Esophagus squamous epithelium (tissue), 5 donors: ENCODE results near the gene PCBP4. TPM values are rescaled to one million over a fixed set of nuclear protein-coding genes. Genes with fewer than 3 reads are reported as not detected.

Experiments used
- DNase-seq: peaks from one replicate; lab custom pipeline; 2025; lab: John Stamatoyannopoulos, UW
- H3K27ac ChIP-seq, 4 donors: fragments of 200-600 bp; sonication (generic); one replicate each; pipeline ENCODE4 v1.5.1; 2016 to 2019; ENCODE audit warnings: mild to moderate bottlenecking in 1 of 4
- H3K27me3 ChIP-seq, 4 donors: fragments of 200-600 bp; sonication (generic); 1 replicate in 3 of 4; 2 replicates in 1 of 4; pipeline versions ENCODE4 v1.5.1 to v1.6.0; 2017 to 2021; ENCODE audit warnings: antibody characterized with exemption in 1 of 4
- H3K36me3 ChIP-seq, 3 donors: fragments of 200-600 bp; sonication (generic); one replicate each; pipeline ENCODE4 v1.5.1; 2016 to 2019
- H3K4me1 ChIP-seq, 3 donors: fragments of 200-600 bp; sonication (generic); one replicate each; pipeline ENCODE4 v1.5.1; 2017 to 2019
- H3K4me3 ChIP-seq, 4 donors: fragments of 200-600 bp; sonication (generic); 1 replicate in 3 of 4; 2 replicates in 1 of 4; pipeline ENCODE4 v1.5.1; 2016 to 2019; ENCODE audit warnings: mild to moderate bottlenecking in 2 of 4, moderate library complexity in 1 of 4
- H3K9me3 ChIP-seq, 3 donors: fragments of 200-600 bp; sonication (generic); one replicate each; pipeline ENCODE4 v1.5.1; 2016 to 2019
- POLR2A ChIP-seq, 4 donors: fragments of 450-650 bp; IDR thresholded peaks; one replicate each; pipeline ENCODE4 v1.6.1; 2017; ENCODE audit warnings: antibody characterized with exemption in 4 of 4, mild to moderate bottlenecking in 4 of 4, moderate library complexity in 3 of 4
- WGBS, 2 donors: methylation state at CpG; one replicate each; pipeline ENCODE4 v1.1.5; 2018; 5-methylcytosine and 5-hydroxymethylcytosine counted together
- intact Hi-C: fragments of 100-400 bp; cut with DNase I; formaldehyde crosslinking; loops from one replicate; pipeline ENCODE4 v1.15.0; 2022
- total RNA-seq, 4 donors: library from RNA; depleted of rRNA; stranded (reverse); fragments of >200 nt; gene quantifications; one replicate each; pipeline ENCODE4 v1.1.0, GENCODE V29; 2016
- TF ChIP-seq, protein P1 (sequence below), 6 experiments: fragments of 450-650 bp in 4 of 6; fragments of 200-600 bp in 2 of 6; sonication (generic) in 2 of 6; IDR thresholded peaks; one replicate each; pipeline ENCODE4 v1.5.1; 2016 to 2019; ENCODE audit warnings: antibody characterized with exemption in 6 of 6, mild to moderate bottlenecking in 4 of 6, moderate library complexity in 4 of 6
- donor health status: DM: yes; HTN: yes; CAD: no.

The PCBP4 gene
- total RNA-seq, 4 donors from 2014 or later: 13.0 to 47.3 (median 19.5) TPM

DNA sequence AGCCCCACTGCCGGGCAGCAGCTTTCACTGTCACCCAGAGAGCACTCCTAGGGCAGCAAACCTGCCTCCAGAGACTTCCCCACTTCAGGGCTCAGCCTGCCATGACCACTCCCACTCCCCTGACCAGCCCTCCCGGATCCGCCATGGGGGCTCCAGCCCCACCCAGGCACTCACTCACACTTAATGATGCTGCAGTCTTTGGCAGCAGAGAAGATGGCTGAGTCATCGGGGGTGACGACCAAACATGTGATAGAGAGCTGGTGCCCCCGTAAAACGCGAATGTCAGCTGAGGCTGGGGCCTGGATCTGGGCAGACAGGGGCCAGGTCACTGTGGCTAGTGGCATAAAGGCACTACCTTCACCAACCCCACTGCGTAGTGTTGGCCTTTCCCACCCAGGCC, 30.2 kb downstream of the PCBP4 start:
- H3K27me3 ChIP-seq: no peaks in the 10 kb centered on the region
- TF ChIP-seq, protein P1, sequence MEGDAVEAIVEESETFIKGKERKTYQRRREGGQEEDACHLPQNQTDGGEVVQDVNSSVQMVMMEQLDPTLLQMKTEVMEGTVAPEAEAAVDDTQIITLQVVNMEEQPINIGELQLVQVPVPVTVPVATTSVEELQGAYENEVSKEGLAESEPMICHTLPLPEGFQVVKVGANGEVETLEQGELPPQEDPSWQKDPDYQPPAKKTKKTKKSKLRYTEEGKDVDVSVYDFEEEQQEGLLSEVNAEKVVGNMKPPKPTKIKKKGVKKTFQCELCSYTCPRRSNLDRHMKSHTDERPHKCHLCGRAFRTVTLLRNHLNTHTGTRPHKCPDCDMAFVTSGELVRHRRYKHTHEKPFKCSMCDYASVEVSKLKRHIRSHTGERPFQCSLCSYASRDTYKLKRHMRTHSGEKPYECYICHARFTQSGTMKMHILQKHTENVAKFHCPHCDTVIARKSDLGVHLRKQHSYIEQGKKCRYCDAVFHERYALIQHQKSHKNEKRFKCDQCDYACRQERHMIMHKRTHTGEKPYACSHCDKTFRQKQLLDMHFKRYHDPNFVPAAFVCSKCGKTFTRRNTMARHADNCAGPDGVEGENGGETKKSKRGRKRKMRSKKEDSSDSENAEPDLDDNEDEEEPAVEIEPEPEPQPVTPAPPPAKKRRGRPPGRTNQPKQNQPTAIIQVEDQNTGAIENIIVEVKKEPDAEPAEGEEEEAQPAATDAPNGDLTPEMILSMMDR (IDR thresholded peaks at IDR 0.05): no peak
- TF ChIP-seq POLR2A (IDR thresholded peaks at IDR 0.05): no peak
- intact Hi-C loops: no loop called here
- H3K4me3 ChIP-seq: no peak overlapping the region
- H3K36me3 ChIP-seq: peaks cover 34 to 74% (median 48%) of the 10 kb centered on the region in 3 donors
- 76 to 78% methylated on average over 4 to 7 of the region's 9 CpGs for WGBS, 2 donors
- DNase-seq: no peak
- H3K27ac ChIP-seq: no peak overlapping the region
- H3K4me1 ChIP-seq: peaks cover 14 to 29% (median 16%) of the 10 kb centered on the region in 3 donors
- H3K9me3 ChIP-seq: no peaks in the 10 kb centered on the region

DNA sequence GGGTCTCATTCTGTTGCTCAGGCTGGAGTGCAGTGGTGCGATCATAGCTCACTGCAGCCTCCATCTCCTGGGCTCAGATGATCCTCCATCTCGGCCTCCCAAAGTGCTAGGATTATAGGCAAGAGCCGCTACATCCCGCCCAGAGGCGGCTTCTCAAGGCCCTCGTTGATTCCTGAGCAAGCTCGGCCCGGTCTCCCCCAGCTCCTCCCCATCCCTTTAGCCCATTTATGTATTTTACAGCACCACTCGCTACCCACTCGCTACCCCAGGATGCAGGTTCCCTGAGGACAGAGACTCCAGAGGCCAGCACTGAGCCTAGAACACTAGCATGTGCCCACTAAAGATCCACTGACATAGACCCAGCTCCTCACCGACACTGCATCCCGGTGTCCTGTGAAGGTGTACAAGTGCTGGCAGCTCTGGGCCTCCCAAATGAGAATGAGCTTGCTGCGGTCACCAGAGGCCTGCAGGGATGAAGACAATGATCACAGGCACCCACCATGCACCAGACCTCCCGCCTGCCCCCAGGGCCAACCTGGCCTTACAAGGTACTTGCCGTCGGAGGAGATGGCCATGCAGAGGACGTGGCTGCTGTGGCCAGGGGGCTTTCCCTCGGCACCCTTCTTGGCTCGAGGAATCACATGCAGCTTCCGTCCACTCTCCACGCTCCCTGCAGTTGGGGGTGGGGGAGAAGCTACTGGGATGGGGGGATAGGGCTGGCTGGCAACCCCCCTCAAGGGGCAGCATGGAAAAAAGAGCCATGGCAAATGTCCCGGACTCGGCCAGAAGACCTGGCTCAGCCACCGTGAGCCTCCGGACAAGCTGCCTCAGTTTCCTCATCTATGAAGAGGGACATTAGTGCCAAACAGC, 31.1 kb downstream of the PCBP4 start:
- TF ChIP-seq, protein P1 (IDR thresholded peaks at IDR 0.05): no peak
- H3K4me3 ChIP-seq: no peak overlapping the region
- 96 to 97% methylated on average over 13 to 16 of the region's 25 CpGs for WGBS, 2 donors
- H3K27ac ChIP-seq: no peak overlapping the region
- H3K9me3 ChIP-seq: no peaks in the 10 kb centered on the region
- no peak for DNase-seq
- H3K36me3 ChIP-seq: peaks cover 34 to 75% (median 48%) of the 10 kb centered on the region in 3 donors
- H3K27me3 ChIP-seq: no peaks in the 10 kb centered on the region
- intact Hi-C loops: no loop called here
- peaks cover 10 to 24% (median 14%) of the 10 kb centered on the region in 3 donors for H3K4me1 ChIP-seq

DNA sequence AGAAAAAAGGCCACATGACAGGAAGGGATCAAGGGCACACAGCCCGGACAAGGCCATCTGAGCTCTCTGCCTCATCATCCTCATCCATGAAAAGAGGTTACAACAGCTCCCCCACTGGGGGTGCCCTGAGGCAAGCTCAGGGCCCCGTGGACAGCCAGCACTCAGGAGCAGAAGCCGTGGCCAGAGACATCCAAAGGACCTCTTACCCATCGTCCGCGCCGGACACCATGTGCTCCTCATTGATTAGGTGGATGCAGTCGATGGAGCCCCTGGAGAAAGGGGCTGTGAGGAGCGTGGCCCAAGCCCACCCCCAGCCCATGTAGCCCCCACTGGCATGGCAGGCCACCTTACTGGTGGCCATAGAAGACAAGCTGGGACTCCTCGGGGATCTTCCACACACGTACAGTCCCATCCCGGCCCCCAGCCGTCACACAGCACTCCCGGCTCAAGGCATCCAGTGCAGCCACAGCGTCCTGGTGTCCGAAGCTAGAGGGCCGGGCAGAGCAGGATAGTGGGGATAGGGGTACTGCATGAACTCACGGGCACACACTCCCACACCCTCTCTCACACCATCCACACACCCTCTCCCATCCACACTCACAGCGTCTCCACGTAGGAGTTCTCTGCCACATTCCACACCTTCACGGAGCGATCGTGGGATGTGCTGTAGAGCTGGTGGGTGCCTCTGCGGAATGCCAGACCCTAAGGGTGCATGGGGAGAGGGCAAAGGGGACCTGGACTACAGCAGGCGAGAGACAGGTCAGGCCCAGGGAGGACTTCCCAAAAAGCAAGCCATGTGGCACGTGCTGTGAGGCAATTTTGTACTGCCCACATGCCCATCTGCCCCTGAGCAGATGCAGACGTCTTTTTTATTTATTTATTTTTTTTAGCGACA, 32.0 kb downstream of the PCBP4 start:
- intact Hi-C loops: no loop called here
- no peaks in the 10 kb centered on the region for H3K27me3 ChIP-seq
- peaks cover 2 to 15% (median 5%) of the 10 kb centered on the region in 3 donors for H3K4me1 ChIP-seq
- DNase-seq: no peak
- no peaks in the 10 kb centered on the region for H3K9me3 ChIP-seq
- TF ChIP-seq, protein P1 (IDR thresholded peaks at IDR 0.05): no peak
- no peak for TF ChIP-seq POLR2A (IDR thresholded peaks at IDR 0.05)
- H3K36me3 ChIP-seq: peaks cover 34 to 75% (median 48%) of the 10 kb centered on the region in 3 donors
- WGBS, 2 donors: 78 to 94% methylated on average over 9 to 17 of the region's 28 CpGs
- H3K4me3 ChIP-seq: no peak overlapping the region
- no peak overlapping the region for H3K27ac ChIP-seq

DNA sequence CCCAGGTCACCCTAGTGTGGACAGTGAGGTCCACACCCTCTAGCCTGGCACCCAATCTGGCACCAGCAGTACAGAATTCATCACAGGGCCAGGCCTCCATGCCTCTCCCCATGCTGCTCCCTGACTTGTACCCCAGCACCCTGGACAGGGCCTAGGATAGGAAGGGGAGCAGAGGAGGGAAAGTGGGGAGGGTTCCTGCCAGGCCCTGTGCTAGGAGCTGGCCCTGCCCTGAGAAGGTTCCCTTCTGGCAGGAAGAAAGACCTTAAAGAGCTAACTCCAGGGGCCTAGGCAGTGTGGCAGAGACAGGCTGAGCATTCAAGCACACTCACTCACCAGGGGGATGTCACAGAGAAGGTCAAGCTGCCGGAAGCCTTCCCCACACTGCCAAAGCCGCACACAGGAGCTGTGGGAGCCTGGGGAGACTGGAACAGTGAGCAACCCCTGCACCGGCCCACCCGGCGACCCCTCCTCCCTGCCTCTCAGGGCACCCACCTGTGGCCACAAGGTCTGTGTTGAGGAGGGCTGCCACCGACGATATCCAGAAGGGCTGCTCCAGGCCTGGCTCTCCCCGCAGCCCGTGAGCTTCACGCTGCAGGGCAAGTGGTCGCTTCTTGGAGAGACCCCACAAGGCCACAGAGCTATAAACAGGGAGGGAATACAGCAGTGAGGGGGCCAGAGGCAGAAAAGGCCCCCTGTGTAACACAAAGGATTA, 33.0 kb downstream of the PCBP4 start:
- H3K27ac ChIP-seq: no peak overlapping the region
- no peak overlapping the region for H3K4me3 ChIP-seq
- no peaks in the 10 kb centered on the region for H3K27me3 ChIP-seq
- H3K36me3 ChIP-seq: peaks cover 34 to 74% (median 48%) of the 10 kb centered on the region in 3 donors
- H3K4me1 ChIP-seq: peaks cover 0 to 6% (median 0%) of the 10 kb centered on the region in 3 donors
- TF ChIP-seq, protein P1 (IDR thresholded peaks at IDR 0.05): no peak
- no peak for TF ChIP-seq POLR2A (IDR thresholded peaks at IDR 0.05)
- H3K9me3 ChIP-seq: no peaks in the 10 kb centered on the region
- no peak for DNase-seq
- intact Hi-C loops: no loop called here
- whole genome bisulfite sequencing, 2 donors: 90 to 100% methylated on average over 3 to 4 of the region's 11 CpGs
